Measurements from ENCODE around the gene YEATS2. TPM values are rescaled to one million over a fixed set of nuclear protein-coding genes. Genes with fewer than 3 reads are reported as not detected.

Gene YEATS2
- total and polyA plus RNA-seq, 7 donors, result 1.8 to 8.9 (median 4.6) TPM

DNA sequence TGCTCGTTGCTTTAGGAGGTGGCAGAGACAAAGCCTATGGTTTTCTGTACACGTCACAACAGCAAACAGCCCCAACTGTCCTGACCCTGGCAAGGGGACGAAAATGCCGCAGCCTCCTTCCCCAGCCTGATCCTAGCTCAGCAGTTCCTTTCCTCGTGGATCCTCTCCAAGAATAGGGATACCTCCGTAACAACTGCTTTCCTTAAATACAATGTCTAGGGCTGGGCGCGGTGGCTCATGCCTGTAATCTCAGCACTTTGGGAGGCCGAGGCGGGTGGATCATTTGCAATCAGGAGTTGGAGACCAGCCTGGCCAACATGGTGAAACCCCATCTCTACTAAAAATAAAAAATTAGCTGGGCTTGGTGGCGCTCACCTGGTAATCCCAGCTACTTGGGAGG, 110.8 kb downstream of the YEATS2 start:
- Histone ChIP-seq H3K27ac (no peak overlapping the region), H3K27me3 (ENCODE audit: insufficient read depth in 3 of 3, low read length in 2 of 3) (no peaks in the 10 kb centered on the region), H3K4me1 (peaks cover 4% of the 10 kb centered on the region), H3K4me3 (no peak overlapping the region), H3K9me3 (no peaks in the 10 kb centered on the region), H3K36me3 (ENCODE audit: insufficient read depth in 1 of 2, low read depth in 1 of 2) (peaks cover 16 to 82% of the 10 kb centered on the region in 2 donors)
- intact Hi-C loops (cut with DNase I), result no loop called here
- no peak for DNase-seq
- WGBS, 3 donors, result 38 to 75% (median 59%) methylated on average over 11 of the region's 11 CpGs
- ATAC-seq, result peak in 1 of 4 donors; percentile 24
- TF ChIP-seq, protein P1, sequence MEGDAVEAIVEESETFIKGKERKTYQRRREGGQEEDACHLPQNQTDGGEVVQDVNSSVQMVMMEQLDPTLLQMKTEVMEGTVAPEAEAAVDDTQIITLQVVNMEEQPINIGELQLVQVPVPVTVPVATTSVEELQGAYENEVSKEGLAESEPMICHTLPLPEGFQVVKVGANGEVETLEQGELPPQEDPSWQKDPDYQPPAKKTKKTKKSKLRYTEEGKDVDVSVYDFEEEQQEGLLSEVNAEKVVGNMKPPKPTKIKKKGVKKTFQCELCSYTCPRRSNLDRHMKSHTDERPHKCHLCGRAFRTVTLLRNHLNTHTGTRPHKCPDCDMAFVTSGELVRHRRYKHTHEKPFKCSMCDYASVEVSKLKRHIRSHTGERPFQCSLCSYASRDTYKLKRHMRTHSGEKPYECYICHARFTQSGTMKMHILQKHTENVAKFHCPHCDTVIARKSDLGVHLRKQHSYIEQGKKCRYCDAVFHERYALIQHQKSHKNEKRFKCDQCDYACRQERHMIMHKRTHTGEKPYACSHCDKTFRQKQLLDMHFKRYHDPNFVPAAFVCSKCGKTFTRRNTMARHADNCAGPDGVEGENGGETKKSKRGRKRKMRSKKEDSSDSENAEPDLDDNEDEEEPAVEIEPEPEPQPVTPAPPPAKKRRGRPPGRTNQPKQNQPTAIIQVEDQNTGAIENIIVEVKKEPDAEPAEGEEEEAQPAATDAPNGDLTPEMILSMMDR (IDR thresholded peaks at IDR 0.05), result no peak

DNA sequence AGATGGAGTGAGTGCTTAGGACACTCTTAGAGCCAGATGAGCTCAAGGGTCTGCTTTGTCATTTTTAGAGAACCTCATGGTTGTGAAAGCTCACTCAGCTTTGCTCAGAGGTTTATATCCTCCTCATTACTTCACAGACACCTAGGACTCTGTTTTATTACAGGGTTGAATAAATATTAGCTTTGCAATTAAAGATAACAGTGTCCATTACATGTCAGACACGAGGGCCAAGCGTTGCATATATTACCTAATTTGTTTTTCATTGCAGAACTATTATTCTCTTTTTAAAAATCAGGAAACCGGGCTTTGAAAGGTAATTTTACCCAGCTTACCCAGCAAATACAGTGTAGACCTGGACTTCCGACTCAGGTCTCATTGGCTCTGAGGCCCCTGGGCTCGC, 111.7 kb downstream of the YEATS2 start:
- Histone ChIP-seq H3K4me1 (peaks cover 6% of the 10 kb centered on the region), H3K27ac (no peak overlapping the region), H3K27me3 (ENCODE audit: insufficient read depth in 3 of 3, low read length in 2 of 3) (no peaks in the 10 kb centered on the region), H3K9me3 (no peaks in the 10 kb centered on the region), H3K36me3 (ENCODE audit: insufficient read depth in 1 of 2, low read depth in 1 of 2) (peaks cover 16 to 73% of the 10 kb centered on the region in 2 donors), H3K4me3 (no peak overlapping the region)
- DNase-seq (no peak), ATAC-seq (no peak)
- TF ChIP-seq, protein P1 (IDR thresholded peaks at IDR 0.05), result no peak
- WGBS, 3 donors, result 88 to 94% (median 92%) methylated on average over 5 of the region's 5 CpGs
- intact Hi-C loops (cut with DNase I), result no loop called here

DNA sequence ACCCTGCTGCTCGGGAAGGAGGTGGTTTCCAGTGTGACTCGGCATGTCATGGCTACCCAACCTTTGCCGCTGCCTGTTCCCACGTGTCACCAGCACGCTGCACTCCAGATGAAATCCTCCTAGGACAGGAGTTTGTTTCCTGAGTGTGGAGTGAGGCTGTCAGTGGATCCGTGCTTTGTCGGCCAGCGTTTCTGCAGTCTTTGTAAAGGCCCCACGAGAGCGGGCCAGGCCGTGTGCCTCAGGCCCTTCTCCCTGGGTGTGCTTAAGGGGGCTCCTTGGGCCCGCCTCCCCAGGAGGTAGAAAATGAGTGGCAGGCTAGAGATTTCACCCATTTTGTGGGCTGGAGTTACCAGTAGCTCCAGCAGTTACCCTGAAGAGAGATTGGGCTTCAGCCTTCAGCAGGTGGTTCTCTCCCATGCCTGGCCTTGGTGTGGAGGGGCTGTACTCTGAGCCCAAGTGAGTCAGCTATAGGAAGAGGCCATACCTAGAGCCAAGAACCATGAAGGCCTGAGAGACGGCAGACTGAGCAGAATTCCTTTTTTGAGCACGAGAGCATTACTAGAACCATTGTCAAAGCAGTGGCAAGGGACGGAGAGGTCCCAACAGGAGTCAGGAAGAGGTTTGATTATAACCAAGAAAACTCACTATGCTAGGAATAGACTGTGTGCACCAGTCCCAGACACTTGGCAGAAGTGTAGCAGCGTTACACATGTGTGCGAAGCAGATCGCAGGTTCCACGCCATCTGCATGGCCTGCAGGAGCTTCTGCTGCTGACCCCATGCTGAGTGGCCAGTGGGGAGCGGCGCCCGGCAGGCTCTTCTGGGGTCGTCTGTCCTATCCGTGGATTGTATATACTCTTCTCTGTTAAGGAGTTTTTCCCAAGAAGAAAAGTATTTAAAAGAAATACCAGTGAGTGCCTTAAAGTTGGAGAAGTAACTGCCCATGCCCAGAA, 113.3 kb downstream of the YEATS2 start:
- peaks cover 6% of the 10 kb centered on the region for H3K4me1 ChIP-seq
- TF ChIP-seq, protein P1 (IDR thresholded peaks at IDR 0.05), result no peak
- H3K36me3 ChIP-seq (ENCODE audit: insufficient read depth in 1 of 2, low read depth in 1 of 2), result peaks cover 16 to 70% of the 10 kb centered on the region in 2 donors
- intact Hi-C loops (cut with DNase I), result no loop called here
- no peak for ATAC-seq
- no peak overlapping the region for H3K4me3 ChIP-seq
- WGBS, 3 donors, result 90 to 93% (median 92%) methylated on average over 24 of the region's 24 CpGs
- DNase-seq, result no peak
- H3K9me3 ChIP-seq, result no peaks in the 10 kb centered on the region
- no peak overlapping the region for H3K27ac ChIP-seq
- no peaks in the 10 kb centered on the region for H3K27me3 ChIP-seq (ENCODE audit: insufficient read depth in 3 of 3, low read length in 2 of 3)

DNA sequence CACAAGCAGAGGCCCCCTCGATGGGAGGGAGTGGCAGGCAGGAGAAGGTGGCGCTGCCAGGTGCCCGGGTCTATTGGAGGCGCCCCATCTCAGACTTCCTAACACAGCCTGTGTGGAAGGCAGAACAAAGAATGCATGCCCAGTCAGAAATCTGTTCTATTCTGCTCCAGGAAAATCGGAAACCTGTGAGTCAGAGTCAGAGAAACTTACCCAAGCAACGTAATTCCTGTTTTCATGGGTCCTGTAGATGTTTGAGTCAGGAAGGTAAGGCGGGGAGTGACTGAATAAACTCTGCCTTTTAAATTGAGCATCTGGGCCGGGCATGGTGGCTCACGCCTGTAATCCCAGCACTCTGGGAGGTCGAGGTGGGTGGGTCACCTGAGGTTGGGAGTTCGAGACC, 114.0 kb downstream of the YEATS2 start:
- 93 to 95% (median 94%) methylated on average over 11 of the region's 11 CpGs for WGBS, 3 donors

More for the DNA sequence above, 114.0 kb downstream of the YEATS2 start:
- H3K27ac ChIP-seq, result no peak overlapping the region
- no peak for ATAC-seq
- H3K36me3 ChIP-seq (ENCODE audit: insufficient read depth in 1 of 2, low read depth in 1 of 2), result peaks cover 14 to 70% of the 10 kb centered on the region in 2 donors
- no peak for DNase-seq
- H3K9me3 ChIP-seq, result no peaks in the 10 kb centered on the region
- no peaks in the 10 kb centered on the region for H3K27me3 ChIP-seq (ENCODE audit: insufficient read depth in 3 of 3, low read length in 2 of 3)
- no peak overlapping the region for H3K4me3 ChIP-seq
- TF ChIP-seq, protein P1 (IDR thresholded peaks at IDR 0.05), result no peak
- H3K4me1 ChIP-seq, result peaks cover 6% of the 10 kb centered on the region
- intact Hi-C loops (cut with DNase I), result no loop called here
